Aorta (tissue), 5 donors: ENCODE measurements around the gene RGS21. TPM values are rescaled to one million over a fixed set of nuclear protein-coding genes. Genes with fewer than 3 reads are reported as not detected.

Experiments used
- ATAC-seq: fragments of 200-7000 bp; cut with Tn5 transposase; one replicate; pipeline ENCODE4 v1.9.1; 2022; ENCODE audit warnings: moderate library complexity; ENCODE audit not compliant: low FRiP score
- DNase-seq, 2 donors: peaks; one replicate each; pipeline ENCODE4 v3.0.0-alpha.2; 2020
- H3K27ac ChIP-seq, 2 donors: one replicate each; pipeline ENCODE4 v1.5.1; 2013; ENCODE audit warnings: low read length in 2 of 2, mild to moderate bottlenecking in 2 of 2, moderate library complexity in 2 of 2, control low read depth in 1 of 2, inconsistent platforms in 1 of 2, low read depth in 1 of 2
- H3K27me3 ChIP-seq, 2 donors: one replicate each; pipeline ENCODE4 v1.6.1; 2013; ENCODE audit warnings: control low read depth in 1 of 2, low read length in 1 of 2, mild to moderate bottlenecking in 1 of 2, moderate library complexity in 1 of 2; ENCODE audit not compliant: insufficient read depth in 2 of 2, control insufficient read depth in 1 of 2
- H3K36me3 ChIP-seq, 2 donors: one replicate each; pipeline ENCODE4 v1.6.1; 2013; ENCODE audit warnings: control low read depth in 1 of 2, low read length in 1 of 2, mild to moderate bottlenecking in 1 of 2; ENCODE audit not compliant: insufficient read depth in 2 of 2, control insufficient read depth in 1 of 2
- H3K4me1 ChIP-seq, 2 donors: one replicate each; pipeline ENCODE4 v1.6.1; 2013; ENCODE audit warnings: low read length in 2 of 2, control low read depth in 1 of 2, mild to moderate bottlenecking in 1 of 2, moderate library complexity in 1 of 2; ENCODE audit not compliant: insufficient read depth in 2 of 2, control insufficient read depth in 1 of 2
- H3K4me3 ChIP-seq, 2 donors: one replicate each; pipeline ENCODE4 v1.5.1; 2013; ENCODE audit warnings: low read length in 2 of 2, control low read depth in 1 of 2, mild to moderate bottlenecking in 1 of 2
- H3K9me3 ChIP-seq: one replicate; pipeline ENCODE4 v1.6.1; 2013; ENCODE audit warnings: mild to moderate bottlenecking, low read length; ENCODE audit not compliant: control insufficient read depth
- WGBS, 2 donors: extraction: QIAGEN DNeasy Blood & Tissue Kit; methylation state at CpG; one replicate each; pipeline ENCODE4 v1.1.7; 2013; 5-methylcytosine and 5-hydroxymethylcytosine counted together
- intact Hi-C, 2 donors: fragments of 100-400 bp; cut with DNase I; formaldehyde crosslinking; loops; one replicate each; pipeline versions ENCODE4 v1.14.2 to v1.15.0; 2022
- polyA plus RNA-seq, 2 donors: library from polyadenylated mRNA; stranded (reverse); fragments of 200-250 nt; gene quantifications; one replicate each; pipeline ENCODE4 v1.2.3, GENCODE V29; 2013
- total RNA-seq, 2 donors: library from RNA; stranded (reverse); fragmentation: NEBNext Ultra II Directional; extraction: Animal tissue kit (Norgen Biotek cat#: 25700); gene quantifications; one replicate each; pipeline ENCODE4 v1.2.1, GENCODE V29; 2021
- donor health status: healthy with polysubstance abuse.
- donor health status: Bipolar disorder and iron deficiency.
- donor health status: DM: no; HTN: no; CAD: no.
- donor health status: DM: no; HTN: no; CAD: no.
- donor health status: DM: yes; HTN: yes; CAD: no.

RGS21 gene
- total and polyA plus RNA-seq, 4 donors = not detected

DNA sequence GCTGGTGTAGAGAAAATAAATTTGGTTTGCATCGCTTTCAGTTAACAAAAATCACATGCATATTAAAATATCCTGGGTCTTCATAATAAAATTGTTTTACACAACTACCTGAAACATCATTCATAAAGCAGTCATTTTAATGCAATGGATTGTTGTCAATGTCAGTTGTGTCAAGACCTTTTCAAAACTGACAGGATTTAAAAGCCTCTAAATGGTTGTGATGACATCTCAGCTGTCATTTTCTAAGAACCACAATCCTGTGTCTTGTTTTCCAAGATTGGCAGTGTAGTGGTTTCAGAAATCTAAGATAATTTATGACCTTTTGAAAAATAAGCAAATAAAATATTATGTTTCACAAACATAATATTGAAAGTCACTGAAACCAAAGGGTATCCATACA lies 42.0 kb downstream of the RGS21 start:
- DNase-seq (no peak), ATAC-seq (no peak)
- Histone ChIP-seq H3K36me3 (no peaks in the 10 kb centered on the region), H3K4me3 (no peak overlapping the region), H3K9me3 (no peaks in the 10 kb centered on the region), H3K27ac (no peak overlapping the region), H3K27me3 (no peaks in the 10 kb centered on the region), H3K4me1 (no peaks in the 10 kb centered on the region)
- 88 to 91% methylated on average over 1 of the region's 1 CpG for WGBS, 2 donors
- intact Hi-C loops = no loop called here

DNA sequence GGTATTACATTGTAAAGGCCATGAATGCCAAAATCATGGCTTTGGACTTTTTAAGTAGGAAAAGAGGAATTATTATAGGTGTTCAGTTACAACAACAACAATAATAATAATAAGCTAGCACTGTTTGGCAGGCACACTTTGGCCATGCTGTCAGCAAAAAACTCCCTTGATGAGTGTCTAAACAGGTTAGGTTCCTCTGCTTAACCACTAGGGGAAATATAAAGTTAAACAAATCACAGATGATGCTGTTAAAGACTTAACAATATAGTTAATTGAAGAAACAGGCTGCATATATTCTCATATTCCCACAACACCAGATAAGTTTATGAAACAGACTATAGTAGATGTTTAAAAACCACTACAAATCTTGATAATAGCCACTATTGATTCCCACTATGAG lies 46.4 kb downstream of the RGS21 start:
- Histone ChIP-seq H3K4me3 (no peak overlapping the region), H3K4me1 (no peaks in the 10 kb centered on the region), H3K27ac (no peak overlapping the region), H3K36me3 (no peaks in the 10 kb centered on the region), H3K9me3 (no peaks in the 10 kb centered on the region), H3K27me3 (no peaks in the 10 kb centered on the region)
- DNase-seq (no peak), ATAC-seq (no peak)
- intact Hi-C loops = no loop called here

DNA sequence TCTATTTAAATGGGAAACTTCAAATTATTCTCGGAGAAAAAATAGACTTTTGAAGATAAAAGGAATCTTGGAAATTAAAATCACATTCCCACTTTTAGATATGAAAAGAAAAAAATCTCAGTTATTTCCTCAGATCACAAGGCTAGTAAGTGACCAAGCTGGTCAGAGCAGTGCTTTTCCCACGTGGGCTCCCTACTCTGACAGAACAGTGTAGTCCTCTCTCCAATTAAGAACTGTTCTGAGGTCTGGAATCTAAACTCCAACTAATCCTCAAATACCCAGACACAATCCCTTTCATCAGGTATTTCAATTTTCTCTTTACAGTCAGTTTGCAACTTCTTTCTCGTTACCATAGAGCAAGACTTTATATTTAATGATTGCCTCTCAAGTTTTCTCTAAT lies 50.6 kb downstream of the RGS21 start:
- no peaks in the 10 kb centered on the region for H3K4me1 ChIP-seq
- no peak for ATAC-seq
- no peak overlapping the region for H3K4me3 ChIP-seq
- intact Hi-C loops = no loop called here
- H3K27me3 ChIP-seq = no peaks in the 10 kb centered on the region
- no peak overlapping the region for H3K27ac ChIP-seq
- DNase-seq = no peak
- no peaks in the 10 kb centered on the region for H3K9me3 ChIP-seq
- no peaks in the 10 kb centered on the region for H3K36me3 ChIP-seq
- 39 to 45% methylated on average over 3 of the region's 3 CpGs for WGBS, 2 donors

DNA sequence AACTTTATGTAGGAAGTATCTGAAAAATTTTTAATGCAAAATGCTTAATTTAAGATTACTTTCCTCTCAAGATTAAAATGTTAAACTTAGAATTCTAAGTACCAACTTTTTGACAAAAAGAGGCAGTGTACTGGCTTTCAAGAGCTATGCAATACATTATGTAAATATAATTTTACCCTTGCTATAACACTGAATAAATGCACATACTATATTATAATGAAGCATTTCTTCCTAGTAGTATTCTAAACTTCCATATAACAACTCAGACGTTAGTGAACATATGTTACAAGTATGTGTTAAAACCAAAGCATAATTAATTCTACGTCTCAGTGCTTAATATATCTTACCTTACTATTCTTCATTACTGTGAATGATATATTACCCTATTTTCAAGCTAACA lies 58.5 kb downstream of the RGS21 start:
- Histone ChIP-seq H3K4me3 (no peak overlapping the region), H3K9me3 (no peaks in the 10 kb centered on the region), H3K27me3 (no peaks in the 10 kb centered on the region), H3K36me3 (no peaks in the 10 kb centered on the region), H3K27ac (no peak overlapping the region), H3K4me1 (no peaks in the 10 kb centered on the region)
- WGBS, 2 donors = 73% methylated on average over 2 of the region's 2 CpGs
- intact Hi-C loops = no loop called here
- no peak for ATAC-seq
- no peak for DNase-seq

DNA sequence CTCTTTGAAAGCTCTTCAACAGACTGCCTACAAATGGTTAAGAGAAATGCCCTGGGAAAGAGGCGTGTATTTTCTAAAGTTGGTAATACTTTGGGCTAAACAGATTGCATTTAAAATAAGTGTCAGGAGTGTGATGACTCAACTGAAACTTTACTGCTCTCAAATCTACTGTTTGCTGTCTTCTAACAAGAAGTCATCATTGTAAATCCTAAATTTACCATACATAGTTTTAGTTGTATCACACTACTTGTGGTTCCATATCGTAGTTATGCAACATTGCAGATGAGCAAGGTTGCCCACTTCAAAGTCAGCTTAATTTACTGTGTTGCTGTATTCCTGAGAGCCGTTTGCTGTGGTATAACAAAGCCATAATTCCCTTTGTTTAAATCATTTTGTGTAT lies 59.6 kb downstream of the RGS21 start:
- intact Hi-C loops = no loop called here

DNA sequence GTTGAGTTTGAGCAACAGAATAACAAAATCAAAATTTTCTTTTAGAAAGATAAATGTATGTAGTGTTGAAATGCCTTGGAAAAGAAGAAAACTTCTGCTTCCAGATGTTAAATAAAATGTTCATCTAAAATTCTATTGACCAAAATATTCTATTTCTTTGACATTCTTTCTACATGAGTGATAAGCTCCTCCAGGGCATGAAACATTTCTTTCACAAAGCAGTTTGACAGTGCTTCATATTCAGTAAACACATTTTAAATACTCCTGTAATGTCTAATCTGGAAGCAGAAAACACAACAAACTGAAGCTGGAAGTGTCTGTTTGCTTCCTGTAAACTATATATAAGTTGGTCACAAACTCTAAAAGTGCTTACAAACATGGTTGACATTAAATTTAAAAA lies 61.5 kb downstream of the RGS21 start:
- intact Hi-C loops = no loop called here
- Histone ChIP-seq H3K36me3 (no peaks in the 10 kb centered on the region), H3K4me1 (no peaks in the 10 kb centered on the region), H3K9me3 (no peaks in the 10 kb centered on the region), H3K27ac (no peak overlapping the region), H3K27me3 (no peaks in the 10 kb centered on the region), H3K4me3 (no peak overlapping the region)
- no peak for ATAC-seq
- no peak for DNase-seq

More for the DNA sequence above, 59.6 kb downstream of the RGS21 start:
- DNase-seq (no peak), ATAC-seq (no peak)
- WGBS, 2 donors = 63 to 67% methylated on average over 3 of the region's 3 CpGs
- no peak overlapping the region for H3K4me3 ChIP-seq
- H3K36me3 ChIP-seq = no peaks in the 10 kb centered on the region
- no peak overlapping the region for H3K27ac ChIP-seq
- H3K4me1 ChIP-seq = no peaks in the 10 kb centered on the region
- no peaks in the 10 kb centered on the region for H3K27me3 ChIP-seq
- H3K9me3 ChIP-seq = no peaks in the 10 kb centered on the region

DNA sequence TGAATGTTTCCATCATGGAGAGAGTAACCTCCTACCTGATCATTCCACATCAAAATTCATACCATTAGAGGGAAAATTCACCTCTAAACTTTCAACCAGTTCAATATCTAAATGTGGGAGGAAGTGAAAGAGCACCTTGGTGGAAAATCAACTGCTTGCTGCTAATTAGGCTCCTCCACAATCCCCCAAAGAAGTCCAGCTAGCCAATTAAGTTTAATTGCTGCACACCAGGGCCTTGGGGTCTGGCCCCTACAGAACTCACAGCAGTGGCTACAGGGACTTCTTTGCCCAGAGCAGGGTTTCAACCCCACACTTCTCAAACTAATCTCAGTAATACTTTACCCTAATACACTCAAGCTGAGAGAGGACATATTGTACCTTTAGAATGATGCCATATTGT lies 62.1 kb downstream of the RGS21 start:
- Histone ChIP-seq H3K36me3 (no peaks in the 10 kb centered on the region), H3K4me3 (no peak overlapping the region), H3K4me1 (no peaks in the 10 kb centered on the region), H3K27ac (no peak overlapping the region), H3K27me3 (no peaks in the 10 kb centered on the region), H3K9me3 (no peaks in the 10 kb centered on the region)
- ATAC-seq (no peak), DNase-seq (no peak)
- intact Hi-C loops = no loop called here

DNA sequence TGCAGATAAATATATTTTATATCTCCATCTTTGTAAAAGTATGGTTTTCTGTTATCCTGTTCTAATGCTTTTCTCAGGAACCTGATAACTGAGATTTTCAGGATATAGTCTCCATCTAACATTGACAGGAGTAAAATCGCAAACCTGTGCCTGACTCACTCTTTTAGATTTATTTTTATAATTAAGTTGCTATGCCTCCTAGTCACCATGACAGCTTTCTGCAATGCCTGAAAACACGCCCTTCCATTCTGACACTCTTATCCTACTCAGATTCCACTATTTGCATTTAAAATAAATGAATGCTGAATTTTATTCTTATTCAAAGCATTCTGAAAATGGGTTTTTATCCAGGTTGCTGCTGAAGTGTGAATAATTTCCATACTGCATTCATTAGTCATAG lies 62.8 kb downstream of the RGS21 start:
- Histone ChIP-seq H3K36me3 (no peaks in the 10 kb centered on the region), H3K4me3 (no peak overlapping the region), H3K9me3 (no peaks in the 10 kb centered on the region), H3K4me1 (no peaks in the 10 kb centered on the region), H3K27me3 (no peaks in the 10 kb centered on the region), H3K27ac (no peak overlapping the region)
- WGBS, 2 donors = 82 to 86% methylated on average over 2 of the region's 2 CpGs
- ATAC-seq = no peak
- intact Hi-C loops = no loop called here
- DNase-seq = no peak

DNA sequence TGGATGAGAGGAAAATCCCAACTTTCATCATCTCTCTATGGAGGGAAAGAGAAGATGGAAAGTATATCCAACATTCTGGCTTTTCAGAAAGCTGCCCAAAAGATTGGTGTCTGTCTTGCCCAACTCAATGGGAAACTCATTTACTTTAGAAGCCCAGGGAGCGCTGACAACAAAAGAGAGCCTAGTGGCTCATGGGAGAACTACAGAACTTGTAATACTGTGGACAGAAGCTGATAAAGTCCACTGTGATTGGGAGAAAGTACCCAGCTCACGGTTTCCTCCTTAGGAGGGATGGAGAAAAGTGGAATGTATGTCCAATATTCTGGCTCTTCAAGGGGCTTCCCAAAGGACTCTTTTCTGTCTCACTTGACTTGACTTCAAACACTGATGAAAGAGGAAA lies 66.0 kb downstream of the RGS21 start:
- ATAC-seq = no peak

More for the DNA sequence above, 66.0 kb downstream of the RGS21 start:
- WGBS, 2 donors = 88 to 92% methylated on average over 2 of the region's 2 CpGs
- Histone ChIP-seq H3K9me3 (no peaks in the 10 kb centered on the region), H3K4me1 (no peaks in the 10 kb centered on the region), H3K27ac (no peak overlapping the region), H3K27me3 (no peaks in the 10 kb centered on the region), H3K4me3 (no peak overlapping the region), H3K36me3 (no peaks in the 10 kb centered on the region)
- no peak for DNase-seq
- intact Hi-C loops = no loop called here
